T-helper 1 cell treated with Interleukin-12 subunit alpha and Interleukin-12 subunit beta and Interleukin-4 antibody, amounts not matched to agents 30 μg/mL and 1 μg/mL, for 36 hours (primary cell): Measurements from ENCODE around the gene NCOA1.

ENCODE experiments used
- H3K27ac Mint-ChIP-seq: one replicate; pipeline ENCODE4 v1.8.0; 2021; ENCODE audit warnings: mild to moderate bottlenecking, mixed read lengths
- H3K27me3 Mint-ChIP-seq: one replicate; pipeline ENCODE4 v1.8.0; 2021; ENCODE audit warnings: low read depth, mixed read lengths
- H3K36me3 Mint-ChIP-seq: one replicate; pipeline ENCODE4 v1.8.0; 2021; ENCODE audit warnings: low read depth, mixed read lengths
- H3K4me1 Mint-ChIP-seq: one replicate; pipeline ENCODE4 v1.8.0; 2021; ENCODE audit warnings: low read depth, mixed read lengths
- H3K4me3 Mint-ChIP-seq: one replicate; pipeline ENCODE4 v1.8.0; 2021; ENCODE audit warnings: mild to moderate bottlenecking, moderate library complexity, mixed read lengths
- H3K9me3 Mint-ChIP-seq: one replicate; pipeline ENCODE4 v1.8.0; 2021; ENCODE audit warnings: mixed read lengths

NCOA1 gene

DNA sequence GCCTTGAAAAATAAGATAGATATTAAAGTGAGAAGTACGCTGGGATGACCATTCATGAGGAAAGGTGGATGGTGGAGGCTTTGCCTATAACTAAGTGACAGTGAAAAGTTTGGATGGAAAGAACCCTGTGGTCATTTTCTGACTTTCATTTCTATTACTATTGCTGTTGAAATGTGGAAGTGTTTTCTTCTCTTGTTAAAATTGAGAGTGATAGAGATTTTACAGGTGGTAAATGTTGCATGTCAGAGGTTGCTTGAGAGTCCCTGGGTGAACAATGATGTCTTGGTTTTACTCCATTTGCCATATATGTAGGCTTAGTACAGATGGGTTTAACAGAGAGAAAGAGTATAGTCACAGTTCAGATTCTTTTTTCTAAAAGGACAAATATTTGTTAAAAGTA, 18.4 kb downstream of the NCOA1 start:
- Mint-ChIP-seq H3K36me3 (no peaks in the 10 kb centered on the region), H3K4me1 (peaks cover 18% of the 10 kb centered on the region), H3K27ac (no peak overlapping the region), H3K9me3 (no peaks in the 10 kb centered on the region), H3K4me3 (no peak overlapping the region), H3K27me3 (no peaks in the 10 kb centered on the region)

DNA sequence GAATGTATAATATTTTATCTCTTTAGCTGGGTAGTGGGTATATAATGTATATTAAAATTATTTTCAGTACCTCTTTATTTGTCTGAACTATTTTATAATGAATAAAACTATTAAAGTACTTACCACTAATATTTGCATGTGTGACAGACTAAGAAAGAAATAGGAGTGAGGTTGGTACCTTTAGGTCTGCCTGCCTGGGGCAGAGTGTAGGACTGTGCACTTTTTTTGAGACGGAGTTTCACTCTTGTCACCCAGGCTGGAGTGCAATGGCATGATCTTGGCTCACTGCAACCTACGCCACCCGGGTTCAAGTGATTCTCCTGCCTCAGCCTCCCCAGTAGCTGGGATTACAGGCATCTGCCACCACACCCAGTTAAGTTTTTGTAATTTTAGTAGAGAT, 18.8 kb downstream of the NCOA1 start:
- H3K27ac Mint-ChIP-seq: no peak overlapping the region
- H3K9me3 Mint-ChIP-seq: no peaks in the 10 kb centered on the region
- H3K4me1 Mint-ChIP-seq: peaks cover 18% of the 10 kb centered on the region
- no peaks in the 10 kb centered on the region for H3K36me3 Mint-ChIP-seq
- H3K4me3 Mint-ChIP-seq: no peak overlapping the region
- no peaks in the 10 kb centered on the region for H3K27me3 Mint-ChIP-seq

DNA sequence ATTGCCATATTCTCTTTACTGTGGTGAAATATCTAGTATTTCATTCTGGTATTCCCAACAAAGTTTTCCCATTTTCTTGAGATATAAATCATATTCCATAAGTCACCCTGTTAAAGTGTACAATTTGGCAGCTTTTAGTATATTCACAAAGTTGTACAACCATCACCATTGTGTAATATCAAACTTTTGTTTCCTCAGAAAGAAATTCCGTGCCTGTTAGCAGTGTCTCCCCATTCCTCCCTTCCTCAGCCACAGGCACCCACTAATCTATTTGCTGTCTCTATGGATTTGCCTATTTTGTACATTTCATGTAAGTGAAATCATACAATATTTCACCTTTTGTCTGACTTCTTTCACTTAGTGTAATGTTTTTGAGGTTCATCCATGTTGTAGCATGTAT, 19.7 kb downstream of the NCOA1 start:
- Mint-ChIP-seq H3K27me3 (no peaks in the 10 kb centered on the region), H3K36me3 (no peaks in the 10 kb centered on the region), H3K4me1 (peaks cover 20% of the 10 kb centered on the region)

GRCh38 chr2:24511198-24511597, 20.1 kb downstream of the NCOA1 start:
- Mint-ChIP-seq H3K36me3 (no peaks in the 10 kb centered on the region), H3K9me3 (no peaks in the 10 kb centered on the region), H3K4me3 (no peak overlapping the region), H3K27ac (no peak overlapping the region), H3K27me3 (no peaks in the 10 kb centered on the region), H3K4me1 (peaks cover 20% of the 10 kb centered on the region)

More for the DNA sequence above, 19.7 kb downstream of the NCOA1 start:
- Mint-ChIP-seq H3K27ac (no peak overlapping the region), H3K4me3 (no peak overlapping the region), H3K9me3 (no peaks in the 10 kb centered on the region)

- H3K27me3 Mint-ChIP-seq: no peaks in the 10 kb centered on the region
- H3K4me3 Mint-ChIP-seq: no peak overlapping the region
- no peaks in the 10 kb centered on the region for H3K36me3 Mint-ChIP-seq
- H3K9me3 Mint-ChIP-seq: no peaks in the 10 kb centered on the region
- H3K4me1 Mint-ChIP-seq: peaks cover 20% of the 10 kb centered on the region
- no peak overlapping the region for H3K27ac Mint-ChIP-seq
Observed at GRCh38 chr2:24511894-24512293, 20.8 kb downstream of the NCOA1 start.

DNA sequence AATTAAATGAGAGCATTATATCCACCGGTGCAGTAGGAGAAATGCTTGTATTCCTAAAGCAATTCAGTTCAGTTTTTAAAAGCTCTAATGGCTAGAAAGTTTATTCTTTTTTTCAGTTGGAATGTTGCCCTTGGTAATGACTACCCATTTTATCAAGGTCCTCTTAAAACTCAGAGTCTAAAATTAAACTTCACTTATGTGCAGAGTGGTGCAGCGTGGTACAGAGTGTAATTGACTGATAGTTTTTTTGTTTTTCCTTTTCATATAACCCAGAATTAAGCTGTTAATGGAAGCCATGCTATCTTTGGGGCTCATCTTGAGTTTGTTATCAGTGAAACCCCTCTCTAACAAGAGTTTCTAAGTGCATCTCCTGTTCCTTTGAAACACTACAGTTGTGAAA, 21.4 kb downstream of the NCOA1 start:
- Mint-ChIP-seq H3K4me1 (peaks cover 24% of the 10 kb centered on the region), H3K27me3 (no peaks in the 10 kb centered on the region), H3K4me3 (no peak overlapping the region), H3K9me3 (no peaks in the 10 kb centered on the region), H3K27ac (no peak overlapping the region), H3K36me3 (no peaks in the 10 kb centered on the region)

GRCh38 chr2:24512831-24513230, 21.8 kb downstream of the NCOA1 start:
- Mint-ChIP-seq H3K27ac (no peak overlapping the region), H3K9me3 (no peaks in the 10 kb centered on the region), H3K4me3 (no peak overlapping the region), H3K27me3 (no peaks in the 10 kb centered on the region), H3K4me1 (peaks cover 25% of the 10 kb centered on the region), H3K36me3 (no peaks in the 10 kb centered on the region)

- Mint-ChIP-seq H3K4me3 (no peak overlapping the region), H3K4me1 (peaks cover 24% of the 10 kb centered on the region), H3K27ac (no peak overlapping the region), H3K9me3 (no peaks in the 10 kb centered on the region), H3K27me3 (no peaks in the 10 kb centered on the region), H3K36me3 (no peaks in the 10 kb centered on the region)
Observed at GRCh38 chr2:24513281-24514071, 22.4 kb downstream of the NCOA1 start.

DNA sequence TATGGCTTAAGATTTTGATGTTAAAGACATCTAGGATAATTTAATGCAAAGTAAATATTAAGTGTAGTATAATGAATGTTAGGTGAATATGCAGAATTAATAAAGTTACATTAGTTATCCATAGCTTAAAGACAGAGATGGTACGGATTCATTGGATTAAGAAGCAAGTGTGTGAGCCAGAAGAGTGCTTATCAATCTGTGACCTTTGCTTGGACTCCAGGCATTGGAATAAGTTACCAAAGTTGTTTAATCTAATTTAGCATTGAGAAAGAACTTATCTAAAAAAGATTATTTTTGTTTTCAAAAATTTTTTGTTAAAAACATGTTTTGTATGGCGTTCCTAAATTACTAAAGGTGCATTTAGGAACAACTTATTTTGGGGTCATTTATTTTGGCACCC, 23.8 kb downstream of the NCOA1 start:
- Mint-ChIP-seq H3K36me3 (no peaks in the 10 kb centered on the region), H3K4me3 (no peak overlapping the region), H3K27me3 (no peaks in the 10 kb centered on the region), H3K27ac (no peak overlapping the region), H3K9me3 (no peaks in the 10 kb centered on the region), H3K4me1 (peaks cover 18% of the 10 kb centered on the region)

GRCh38 chr2:24515335-24515734, 24.3 kb downstream of the NCOA1 start:
- no peaks in the 10 kb centered on the region for H3K27me3 Mint-ChIP-seq
- no peaks in the 10 kb centered on the region for H3K36me3 Mint-ChIP-seq
- H3K4me1 Mint-ChIP-seq: peaks cover 18% of the 10 kb centered on the region
- H3K9me3 Mint-ChIP-seq: no peaks in the 10 kb centered on the region
- H3K4me3 Mint-ChIP-seq: no peak overlapping the region
- H3K27ac Mint-ChIP-seq: no peak overlapping the region

DNA sequence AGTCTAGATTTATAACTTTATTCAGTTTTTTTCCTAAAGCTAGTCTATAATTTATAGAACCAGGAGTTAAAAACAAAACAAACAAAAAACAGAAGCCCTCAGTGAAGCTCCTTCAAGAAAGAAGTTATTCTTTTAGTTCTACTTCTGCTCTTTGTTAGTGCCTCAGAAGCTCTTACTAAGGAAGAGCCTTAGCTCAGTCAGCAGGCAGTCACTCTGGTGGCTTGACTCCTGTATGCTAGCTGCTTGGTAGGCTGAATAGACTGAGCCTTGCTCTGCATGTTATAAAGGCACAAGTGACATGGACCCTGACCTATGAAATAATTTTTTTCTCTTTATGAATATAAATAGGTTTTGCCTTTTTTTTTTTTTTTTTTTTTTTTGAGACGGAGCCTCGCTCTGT, 24.8 kb downstream of the NCOA1 start:
- H3K4me1 Mint-ChIP-seq: peaks cover 19% of the 10 kb centered on the region
- H3K36me3 Mint-ChIP-seq: no peaks in the 10 kb centered on the region
- no peak overlapping the region for H3K27ac Mint-ChIP-seq
- no peaks in the 10 kb centered on the region for H3K9me3 Mint-ChIP-seq
- H3K4me3 Mint-ChIP-seq: no peak overlapping the region
- no peaks in the 10 kb centered on the region for H3K27me3 Mint-ChIP-seq

- Mint-ChIP-seq H3K27me3 (no peaks in the 10 kb centered on the region), H3K36me3 (peaks cover 1% of the 10 kb centered on the region), H3K9me3 (peaks cover under 1% of the 10 kb centered on the region), H3K4me1 (peaks cover 27% of the 10 kb centered on the region), H3K27ac (no peak overlapping the region), H3K4me3 (no peak overlapping the region)
Observed at GRCh38 chr2:24517247-24517646, 26.2 kb downstream of the NCOA1 start.

DNA sequence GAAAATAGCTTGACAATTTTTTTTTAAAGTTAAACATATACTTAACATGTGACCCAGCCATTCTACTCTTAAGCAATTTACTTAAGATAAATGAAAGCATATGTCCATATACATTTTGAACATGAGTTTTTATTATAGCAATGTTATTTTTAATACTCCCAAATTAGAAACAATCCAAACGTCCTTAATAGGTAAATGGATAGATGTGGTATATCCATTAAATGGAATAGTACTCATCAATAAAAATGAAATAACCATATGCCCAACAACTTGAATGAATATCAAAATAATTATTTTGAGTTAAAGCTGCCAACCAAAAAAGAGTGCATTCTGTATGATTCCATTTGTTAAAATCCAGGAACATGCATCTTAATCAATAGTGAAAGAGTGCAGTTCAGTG, 29.1 kb downstream of the NCOA1 start:
- Mint-ChIP-seq H3K36me3 (peaks cover 4% of the 10 kb centered on the region), H3K4me1 (peaks cover 29% of the 10 kb centered on the region), H3K27me3 (no peaks in the 10 kb centered on the region), H3K27ac (no peak overlapping the region), H3K9me3 (peaks cover 4% of the 10 kb centered on the region), H3K4me3 (no peak overlapping the region)

DNA sequence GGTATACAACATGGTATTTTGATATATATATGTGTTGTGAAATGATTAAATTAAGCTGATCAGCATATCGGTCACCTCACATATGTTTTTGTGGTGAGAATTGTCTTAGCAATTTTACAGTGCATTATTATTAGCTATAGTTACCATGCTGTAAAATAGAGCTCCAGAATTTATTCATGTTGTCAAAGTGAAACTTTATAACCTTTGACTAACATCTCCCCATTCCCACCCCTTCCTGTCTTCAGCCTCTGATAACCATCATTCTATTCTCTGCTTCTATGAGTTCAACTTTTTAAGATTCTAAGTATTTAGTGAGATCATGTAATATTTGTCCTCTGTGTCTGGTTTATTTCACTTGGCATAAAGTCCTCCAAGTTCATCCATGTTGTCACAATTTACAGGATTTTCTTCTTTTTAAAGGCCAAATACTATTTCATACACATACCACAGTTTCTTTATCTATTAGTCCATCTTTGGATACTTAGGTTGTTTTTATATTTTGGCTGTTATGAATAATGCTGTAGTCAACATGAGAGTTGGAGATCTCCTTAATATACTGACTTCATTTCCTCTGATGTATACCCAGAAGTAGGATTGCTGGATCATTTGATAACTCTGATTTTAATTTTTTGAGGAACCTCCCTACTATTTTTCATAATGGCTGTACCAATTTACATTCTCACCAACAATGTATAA, 30.3 kb downstream of the NCOA1 start:
- H3K4me1 Mint-ChIP-seq: peaks cover 27% of the 10 kb centered on the region
- no peak overlapping the region for H3K27ac Mint-ChIP-seq
- H3K36me3 Mint-ChIP-seq: peaks cover 4% of the 10 kb centered on the region
- H3K27me3 Mint-ChIP-seq: no peaks in the 10 kb centered on the region
- H3K9me3 Mint-ChIP-seq: peaks cover 4% of the 10 kb centered on the region
- no peak overlapping the region for H3K4me3 Mint-ChIP-seq

GRCh38 chr2:24521975-24522639, 31.1 kb downstream of the NCOA1 start:
- peaks cover 28% of the 10 kb centered on the region for H3K4me1 Mint-ChIP-seq
- H3K27ac Mint-ChIP-seq: no peak overlapping the region

More at GRCh38 chr2:24521975-24522639, 31.1 kb downstream of the NCOA1 start:
- Mint-ChIP-seq H3K4me3 (no peak overlapping the region), H3K36me3 (peaks cover 4% of the 10 kb centered on the region), H3K27me3 (no peaks in the 10 kb centered on the region), H3K9me3 (peaks cover 4% of the 10 kb centered on the region)
